Lower leg skin (tissue), 3 donors: ENCODE measurements around the gene CDH3.

Source experiments
- CTCF ChIP-seq, 3 donors: fragments of 450-650 bp; IDR thresholded peaks; one replicate each; pipeline ENCODE4 v1.5.1; 2016; ENCODE audit warnings: antibody characterized with exemption in 3 of 3, mild to moderate bottlenecking in 3 of 3, moderate library complexity in 2 of 3
- POLR2A ChIP-seq, 2 donors: fragments of 450-650 bp; IDR thresholded peaks; one replicate each; pipeline ENCODE4 v1.6.1; 2016 to 2017; ENCODE audit warnings: antibody characterized with exemption in 2 of 2, mild to moderate bottlenecking in 1 of 2, moderate library complexity in 1 of 2

GRCh38 chr16:68744744-68745280, 99.7 kb downstream of the CDH3 start:
- TF ChIP-seq CTCF (IDR thresholded peaks at IDR 0.05) (peak in 1 of 3 donors; percentile 30), POLR2A (IDR thresholded peaks at IDR 0.05) (no peak)
